GM06990 (cell line): ENCODE results near the gene TTLL10.
A peak's percentile ranks its signal among the peaks of the same experiment; 100 is the strongest.

Experiments
- DNase-seq: peaks from one replicate; pipeline ENCODE4 v3.0.0-alpha.2; 2011; ENCODE audit not compliant: insufficient read length; ENCODE audit errors: extremely low read depth
- H3K27me3 ChIP-seq: replicated peaks from 2 replicates; pipeline ENCODE4 v1.6.0; 2011; ENCODE audit warnings: low read length; ENCODE audit not compliant: control insufficient read depth, insufficient read depth
- H3K36me3 ChIP-seq: 2 replicates; pipeline ENCODE4 v1.5.1; 2011; ENCODE audit warnings: low read length; ENCODE audit not compliant: control insufficient read depth, insufficient read depth
- H3K4me3 ChIP-seq: replicated peaks from 2 replicates; pipeline ENCODE4 v1.5.1; 2011; ENCODE audit warnings: low read depth, mild to moderate bottlenecking, control low read depth, low read length
- CTCF ChIP-seq: IDR thresholded peaks from 2 replicates; pipeline ENCODE4 v1.5.1; 2011; ENCODE audit warnings: low read length, control low read depth, mild to moderate bottlenecking, inconsistent platforms; ENCODE audit not compliant: insufficient read depth, poor library complexity, severe bottlenecking

TTLL10 gene

GRCh38 chr1:1181938-1182410 is 8.3 kb downstream of the TTLL10 start:
- no peak overlapping the region for H3K4me3 ChIP-seq
- peak; percentile 0 for DNase-seq
- H3K27me3 ChIP-seq = no peaks in the 10 kb centered on the region; the same call in none of the 2 replicates
- H3K36me3 ChIP-seq = no peaks in the 10 kb centered on the region
- no peak for TF ChIP-seq CTCF

- Histone ChIP-seq H3K27me3 (no peaks in the 10 kb centered on the region; the same call in 1 of the 2 replicates), H3K36me3 (no peaks in the 10 kb centered on the region), H3K4me3 (no peak overlapping the region)
- TF ChIP-seq CTCF = no peak
- peak; percentile 3 for DNase-seq
Observed at GRCh38 chr1:1182491-1183220, 9.0 kb downstream of the TTLL10 start.

- Histone ChIP-seq H3K4me3 (no peak overlapping the region), H3K27me3 (no peaks in the 10 kb centered on the region; the same call in 1 of the 2 replicates), H3K36me3 (no peaks in the 10 kb centered on the region)
- no peak for TF ChIP-seq CTCF
- DNase-seq = no peak
Observed at GRCh38 chr1:1183221-1183747, 9.6 kb downstream of the TTLL10 start.

GRCh38 chr1:1183833-1184775 is 10.4 kb downstream of the TTLL10 start:
- Histone ChIP-seq H3K36me3 (no peaks in the 10 kb centered on the region), H3K27me3 (no peaks in the 10 kb centered on the region; the same call in 1 of the 2 replicates), H3K4me3 (no peak overlapping the region)
- TF ChIP-seq CTCF = no peak
- peak; percentile 2 for DNase-seq

GRCh38 chr1:1185101-1185765 is 11.6 kb downstream of the TTLL10 start:
- Histone ChIP-seq H3K36me3 (no peaks in the 10 kb centered on the region), H3K4me3 (no peak overlapping the region), H3K27me3 (no peaks in the 10 kb centered on the region)
- no peak for TF ChIP-seq CTCF
- peak; percentile 17 for DNase-seq
